ENCODE data around the gene STK35.

The STK35 gene

GRCh38 chr20:2108498-2108897 is 6.9 kb downstream of the STK35 start:
- Histone ChIP-seq H3K9me3 (replicated peaks; ENCODE audit: insufficient read depth, low read length) (no peaks in the 10 kb centered on the region), H3F3A (ENCODE audit: insufficient read depth, low read length) (no peaks in the 10 kb centered on the region), H3K27ac (ENCODE audit: low read length) (no peak overlapping the region), H3K4me2 (ENCODE audit: low read depth, low read length) (no peak overlapping the region), H3K9me2 (replicated peaks; ENCODE audit: insufficient read depth, low read length) (no peaks in the 10 kb centered on the region), H2AFZ (ENCODE audit: low read length) (no peak overlapping the region), H4K20me1 (ENCODE audit: insufficient read depth, low read length) (peaks cover 13% of the 10 kb centered on the region), H3K27me3 (replicated peaks; ENCODE audit: insufficient read depth, low read length) (no peaks in the 10 kb centered on the region), H3K79me2 (ENCODE audit: low read length) (peaks cover 100% of the 10 kb centered on the region), H3K9ac (ENCODE audit: low read length) (no peak overlapping the region), H3K4me1 (ENCODE audit: low read length) (peaks cover 8% of the 10 kb centered on the region), H3K36me3 (replicated peaks; ENCODE audit: insufficient read depth, low read length) (0 out of 2 replicates have a peak, but pooled peaks cover 8% of the 10 kb centered on the region), H3K4me3 (ENCODE audit: low read length) (no peak overlapping the region)
- TF ChIP-seq CTCF (IDR thresholded peaks at IDR 0.05; ENCODE audit: low read length) (no peak), EZH2phosphoT487 (IDR thresholded peaks at IDR 0.05; ENCODE audit: low read length) (no peak)
- no peak for DNase-seq

GRCh38 chr20:2108987-2109386 is 7.4 kb downstream of the STK35 start:
- H3K4me3 ChIP-seq (ENCODE audit: low read length), result no peak overlapping the region
- DNase-seq, result no peak
- no peak overlapping the region for H2AFZ ChIP-seq (ENCODE audit: low read length)
- H3K9me2 ChIP-seq (replicated peaks; ENCODE audit: insufficient read depth, low read length), result no peaks in the 10 kb centered on the region
- H3K9ac ChIP-seq (ENCODE audit: low read length), result no peak overlapping the region
- H3K4me2 ChIP-seq (ENCODE audit: low read depth, low read length), result no peak overlapping the region
- H3K36me3 ChIP-seq (replicated peaks; ENCODE audit: insufficient read depth, low read length), result 0 out of 2 replicates have a peak, but pooled peaks cover 8% of the 10 kb centered on the region
- peaks cover 13% of the 10 kb centered on the region for H4K20me1 ChIP-seq (ENCODE audit: insufficient read depth, low read length)
- H3K79me2 ChIP-seq (ENCODE audit: low read length), result peaks cover 100% of the 10 kb centered on the region
- H3K9me3 ChIP-seq (replicated peaks; ENCODE audit: insufficient read depth, low read length), result no peaks in the 10 kb centered on the region
- H3K27ac ChIP-seq (ENCODE audit: low read length), result no peak overlapping the region
- no peaks in the 10 kb centered on the region for H3F3A ChIP-seq (ENCODE audit: insufficient read depth, low read length)
- TF ChIP-seq EZH2 (optimal IDR thresholded peaks at IDR 0.05; ENCODE audit: low read depth, low read length) (no peak), CTCF (IDR thresholded peaks at IDR 0.05; ENCODE audit: low read length) (no peak), EZH2phosphoT487 (IDR thresholded peaks at IDR 0.05; ENCODE audit: low read length) (no peak)
- H3K4me1 ChIP-seq (ENCODE audit: low read length), result peaks cover 7% of the 10 kb centered on the region
- no peaks in the 10 kb centered on the region for H3K27me3 ChIP-seq (replicated peaks; ENCODE audit: insufficient read depth, low read length)

GRCh38 chr20:2109425-2110210 is 8.0 kb downstream of the STK35 start:
- Histone ChIP-seq H3K27me3 (replicated peaks; ENCODE audit: insufficient read depth, low read length) (no peaks in the 10 kb centered on the region), H3K4me2 (ENCODE audit: low read depth, low read length) (no peak overlapping the region), H3K79me2 (ENCODE audit: low read length) (peaks cover 100% of the 10 kb centered on the region), H3F3A (ENCODE audit: insufficient read depth, low read length) (no peaks in the 10 kb centered on the region), H2AFZ (ENCODE audit: low read length) (no peak overlapping the region), H3K9me2 (replicated peaks; ENCODE audit: insufficient read depth, low read length) (no peaks in the 10 kb centered on the region), H3K4me3 (ENCODE audit: low read length) (no peak overlapping the region), H4K20me1 (ENCODE audit: insufficient read depth, low read length) (peaks cover 15% of the 10 kb centered on the region), H3K4me1 (ENCODE audit: low read length) (peaks cover under 1% of the 10 kb centered on the region; the same call in 1 of the 2 replicates), H3K9me3 (replicated peaks; ENCODE audit: insufficient read depth, low read length) (no peaks in the 10 kb centered on the region), H3K9ac (ENCODE audit: low read length) (no peak overlapping the region), H3K27ac (ENCODE audit: low read length) (no peak overlapping the region), H3K36me3 (replicated peaks; ENCODE audit: insufficient read depth, low read length) (peaks cover 8% of the 10 kb centered on the region; the same call in 1 of the 2 replicates)
- no peak for TF ChIP-seq CTCF (IDR thresholded peaks at IDR 0.05; ENCODE audit: low read length)
- no peak for DNase-seq

Data from MM.1S (cell line).